ENCODE results near the gene PCDHA5.
"Not testable (repeated sequence)": the region's sequence is repeated elsewhere in the genome, so short reads cannot be mapped to it uniquely, and the experiment has no call there.

DNA sequence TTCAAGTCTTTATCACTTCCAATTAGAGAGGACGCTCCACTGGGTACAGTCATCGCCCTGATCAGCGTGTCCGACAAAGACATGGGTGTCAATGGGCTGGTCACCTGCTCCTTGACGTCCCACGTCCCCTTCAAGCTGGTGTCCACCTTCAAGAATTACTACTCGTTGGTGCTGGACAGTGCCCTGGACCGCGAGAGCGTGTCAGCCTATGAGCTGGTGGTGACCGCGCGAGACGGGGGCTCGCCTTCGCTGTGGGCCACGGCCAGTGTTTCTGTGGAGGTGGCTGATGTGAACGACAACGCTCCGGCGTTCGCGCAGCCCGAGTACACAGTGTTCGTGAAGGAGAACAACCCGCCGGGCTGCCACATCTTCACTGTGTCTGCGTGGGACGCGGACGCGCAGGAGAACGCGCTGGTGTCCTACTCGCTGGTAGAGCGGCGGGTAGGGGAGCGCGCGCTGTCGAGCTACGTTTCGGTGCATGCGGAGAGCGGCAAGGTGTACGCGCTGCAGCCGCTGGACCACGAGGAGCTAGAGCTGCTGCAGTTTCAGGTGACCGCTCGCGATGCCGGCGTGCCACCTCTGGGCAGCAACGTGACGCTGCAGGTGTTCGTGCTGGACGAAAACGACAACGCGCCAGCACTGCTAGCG, 13.0 kb upstream of the PCDHA5 start:
- not testable (repeated sequence) for TF ChIP-seq CTCF, POLR2A (IDR thresholded peaks at IDR 0.05)

Data from lower leg skin (tissue), 3 donors.